Sciatic nerve (tissue), 2 donors: ENCODE measurements around the gene UVSSA. TPM values are rescaled to one million over a fixed set of nuclear protein-coding genes. Genes with fewer than 3 reads are reported as not detected.

Source experiments
- ATAC-seq: fragments of 200-7000 bp; cut with Tn5 transposase; one replicate; pipeline ENCODE4 v1.9.1; 2020; ENCODE audit warnings: mild to moderate bottlenecking, moderate library complexity
- DNase-seq: peaks from one replicate; pipeline ENCODE4 v3.0.0-alpha.2; 2020; ENCODE audit warnings: low spot score
- intact Hi-C: fragments of 100-400 bp; cut with DNase I; formaldehyde crosslinking; loops from one replicate; pipeline ENCODE4 v1.14.2; 2022
- total RNA-seq: library from RNA; stranded (reverse); fragmentation: NEBNext Ultra II Directional; extraction: Animal tissue kit (Norgen Biotek cat#: 25700); gene quantifications from one replicate; pipeline ENCODE4 v1.2.1, GENCODE V29; 2021
- donor health status: DM: no; HTN: no; CAD: no.
- donor health status: DM: no; HTN: no; CAD: no.

UVSSA gene
- total RNA-seq, 1 donor from 2014 or later = 33.5 TPM

DNA sequence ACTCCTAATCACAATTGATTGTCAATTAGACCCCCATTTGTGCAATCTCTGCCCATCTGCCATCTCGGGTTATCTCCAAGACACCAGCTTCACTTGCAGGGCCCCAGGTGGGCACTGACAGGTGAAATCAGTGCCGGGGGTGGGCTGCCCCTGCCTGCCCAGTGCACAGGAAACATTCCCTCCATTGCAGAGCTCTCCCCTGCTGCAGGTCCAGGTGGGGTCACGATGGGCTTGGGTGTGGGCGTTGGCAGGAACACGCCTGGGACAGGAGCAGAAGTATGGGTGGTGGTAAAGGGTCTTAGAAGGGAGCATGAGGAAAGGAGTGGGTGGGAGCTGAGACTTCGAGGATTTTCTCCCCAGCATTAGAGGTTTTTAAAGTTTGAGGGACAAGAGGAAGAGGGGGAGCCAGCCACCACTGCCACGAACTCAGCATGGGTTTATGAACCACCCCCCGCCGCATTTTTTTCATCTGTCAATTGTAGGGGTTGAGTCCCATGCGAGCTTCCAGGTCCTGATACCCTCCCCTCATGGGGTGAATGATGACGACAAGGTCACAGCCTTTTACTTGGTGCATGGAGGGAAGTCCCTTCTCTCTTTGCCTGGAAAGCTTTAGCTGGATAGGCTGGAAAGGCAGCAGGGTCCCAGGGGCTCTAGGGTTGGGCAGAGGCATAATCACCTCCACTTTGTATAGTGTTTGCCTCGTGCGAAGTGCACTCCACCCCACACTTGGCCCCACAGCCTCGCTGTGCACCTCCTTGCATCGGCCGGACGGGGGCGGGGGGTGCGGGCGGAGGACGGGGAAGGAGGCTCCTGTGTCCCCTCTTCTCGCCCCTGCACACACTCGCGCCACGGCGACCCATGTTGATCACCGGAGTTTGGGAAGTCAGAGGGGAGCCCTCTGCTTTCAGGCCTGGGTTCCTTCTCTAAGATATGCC lies 62.8 kb downstream of the UVSSA start:
- ATAC-seq = no peak
- DNase-seq = no peak
- intact Hi-C loops = no loop called here

DNA sequence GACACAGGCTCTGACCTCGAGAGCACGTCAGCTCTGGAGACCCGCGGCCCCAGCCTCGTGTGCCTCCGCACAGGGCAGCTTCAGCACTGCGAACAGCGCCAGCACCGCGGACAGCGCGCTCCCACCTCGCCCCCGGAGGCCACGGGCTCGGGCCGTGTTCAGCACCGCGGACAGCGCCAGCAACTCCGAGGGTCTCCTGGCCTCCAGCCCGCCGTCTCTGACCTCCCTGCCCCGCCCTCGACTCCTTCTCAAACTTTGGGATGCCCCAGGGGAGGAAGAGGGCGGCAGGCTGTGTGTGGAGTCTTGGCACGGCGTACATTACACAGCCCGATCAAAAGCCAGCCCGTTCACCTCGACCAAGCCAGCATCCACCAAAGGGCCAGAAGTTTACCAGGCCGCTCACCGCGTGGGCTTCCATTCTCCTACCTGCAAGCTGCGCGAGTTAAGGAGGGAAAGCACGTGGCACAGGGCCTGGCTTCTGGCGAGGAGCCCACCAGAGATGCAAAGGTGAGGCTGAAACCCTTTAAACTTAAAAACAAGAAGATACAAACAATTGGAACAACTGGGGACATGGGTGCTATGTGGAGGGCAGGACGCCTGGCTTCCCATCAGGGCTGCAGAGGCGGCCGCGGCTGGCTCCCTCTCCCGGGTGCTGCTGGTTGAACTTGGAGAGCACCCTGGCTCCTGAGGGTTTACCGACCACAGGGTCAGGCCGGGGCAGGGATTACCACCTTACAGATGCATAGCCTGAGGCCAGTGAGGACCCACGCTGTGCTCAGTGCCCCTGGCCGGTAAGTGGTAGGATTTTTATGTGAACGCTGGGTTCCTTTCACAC lies 63.7 kb downstream of the UVSSA start:
- ATAC-seq (peak; percentile 62), DNase-seq (peak; percentile 74)
- intact Hi-C loops = no loop called here

DNA sequence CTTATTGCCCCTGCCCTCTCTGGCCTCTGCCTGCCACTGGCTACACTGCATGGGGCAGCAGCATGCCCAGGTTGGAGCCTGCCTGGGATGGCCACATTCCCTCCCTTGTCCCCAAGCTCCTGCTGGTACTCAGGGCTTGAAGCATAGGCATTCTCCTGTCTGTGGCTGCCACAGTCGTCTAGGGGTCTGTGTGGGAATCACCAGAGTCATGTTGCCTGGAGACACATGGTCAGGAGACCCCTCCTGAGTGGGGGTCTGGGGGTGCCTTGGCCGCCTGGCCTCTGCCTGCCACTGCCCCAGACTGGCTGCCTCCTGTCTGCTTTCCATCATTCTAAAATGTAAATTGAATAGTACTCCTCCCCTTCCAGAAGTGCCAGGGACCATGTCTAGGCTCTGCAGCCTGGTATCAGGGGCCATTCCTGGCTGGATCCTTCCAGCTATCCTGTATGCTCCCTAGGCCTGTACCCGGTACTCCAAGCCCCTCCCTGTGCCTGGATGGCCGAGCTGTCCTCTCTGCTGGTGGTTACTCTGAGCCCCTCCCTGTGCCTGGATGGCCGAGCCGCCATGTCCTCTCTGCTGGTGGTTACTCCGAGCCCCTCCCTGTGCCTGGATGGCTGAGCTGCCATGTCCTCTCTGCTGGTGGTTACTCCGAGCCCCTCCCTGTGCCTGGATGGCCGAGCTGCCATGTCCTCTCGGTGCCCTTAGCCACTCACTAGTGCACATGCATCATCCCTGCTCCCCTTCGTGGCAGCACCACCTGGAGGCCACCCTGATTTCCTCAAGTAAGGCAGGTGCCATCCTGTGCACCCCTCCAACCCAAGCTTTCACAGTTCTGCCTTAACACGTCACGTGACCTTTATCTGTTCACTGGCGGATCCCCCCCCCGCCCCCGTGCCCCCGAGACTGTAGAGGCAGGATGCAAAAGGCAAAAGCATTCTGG lies 64.7 kb downstream of the UVSSA start:
- ATAC-seq = no peak
- no peak for DNase-seq
- intact Hi-C loops = no loop called here

DNA sequence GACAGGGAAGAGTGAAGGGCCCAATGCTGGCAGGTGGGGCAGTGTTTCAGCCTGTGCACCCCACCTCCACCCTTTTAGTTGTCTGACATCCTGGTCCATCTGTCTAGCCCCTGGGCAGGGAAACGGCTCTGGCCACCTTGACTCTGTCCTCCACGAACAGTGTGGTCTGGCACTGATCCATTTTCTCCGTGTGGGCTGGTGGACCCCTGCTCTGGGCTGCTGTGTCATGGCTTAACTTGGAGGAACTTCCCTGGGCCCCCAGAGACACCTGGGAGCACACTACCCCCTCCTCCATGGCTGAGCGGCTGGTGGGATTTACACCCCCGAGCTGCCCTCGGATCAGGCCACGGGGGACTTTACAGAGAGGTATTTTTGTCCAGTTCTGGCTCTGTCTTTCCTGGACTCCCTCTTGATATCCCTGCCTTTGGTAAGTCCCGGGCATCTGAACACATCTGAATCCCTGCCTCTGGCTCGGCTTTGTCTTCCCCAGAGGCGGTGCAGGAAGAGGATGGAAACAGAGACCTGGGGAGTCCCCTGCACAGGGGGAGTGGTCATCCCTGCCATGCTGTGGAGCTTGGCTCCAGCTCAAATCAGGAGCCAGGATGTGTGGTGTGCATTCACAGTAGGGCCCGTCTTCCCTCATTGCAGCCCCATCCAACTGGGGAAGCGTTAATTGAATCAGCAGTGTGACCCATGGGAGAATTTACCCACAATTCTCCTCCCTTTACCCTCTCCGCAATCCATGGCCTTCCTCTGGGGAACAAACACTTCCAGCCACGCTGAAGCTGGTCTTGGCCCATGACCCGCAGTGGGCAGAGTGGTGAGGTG lies 65.6 kb downstream of the UVSSA start:
- ATAC-seq (no peak), DNase-seq (no peak)
- intact Hi-C loops = no loop called here

DNA sequence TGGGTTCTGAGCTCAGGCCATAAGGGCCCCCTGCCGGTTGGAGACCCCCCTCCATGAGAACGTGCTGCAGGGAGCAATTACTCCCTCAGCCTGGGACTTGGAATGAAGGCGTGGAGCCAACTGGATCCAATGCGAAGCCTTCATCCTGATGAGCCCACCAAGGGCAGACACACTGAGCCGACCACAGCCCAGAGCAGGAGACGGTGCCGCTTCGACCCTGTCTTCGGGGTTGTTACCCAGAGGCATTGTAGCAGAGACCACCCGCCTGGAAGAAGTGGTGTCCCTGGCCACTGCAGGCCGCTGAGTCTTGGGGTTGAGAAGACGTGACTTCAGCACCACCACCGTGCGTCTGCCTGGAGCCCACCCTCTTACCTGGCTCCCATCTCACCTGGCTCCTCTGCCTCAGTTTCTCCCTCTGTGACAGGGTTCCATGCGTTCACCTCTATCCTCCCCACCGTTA lies 66.2 kb downstream of the UVSSA start:
- DNase-seq = no peak
- ATAC-seq = no peak
- intact Hi-C loops = no loop called here

DNA sequence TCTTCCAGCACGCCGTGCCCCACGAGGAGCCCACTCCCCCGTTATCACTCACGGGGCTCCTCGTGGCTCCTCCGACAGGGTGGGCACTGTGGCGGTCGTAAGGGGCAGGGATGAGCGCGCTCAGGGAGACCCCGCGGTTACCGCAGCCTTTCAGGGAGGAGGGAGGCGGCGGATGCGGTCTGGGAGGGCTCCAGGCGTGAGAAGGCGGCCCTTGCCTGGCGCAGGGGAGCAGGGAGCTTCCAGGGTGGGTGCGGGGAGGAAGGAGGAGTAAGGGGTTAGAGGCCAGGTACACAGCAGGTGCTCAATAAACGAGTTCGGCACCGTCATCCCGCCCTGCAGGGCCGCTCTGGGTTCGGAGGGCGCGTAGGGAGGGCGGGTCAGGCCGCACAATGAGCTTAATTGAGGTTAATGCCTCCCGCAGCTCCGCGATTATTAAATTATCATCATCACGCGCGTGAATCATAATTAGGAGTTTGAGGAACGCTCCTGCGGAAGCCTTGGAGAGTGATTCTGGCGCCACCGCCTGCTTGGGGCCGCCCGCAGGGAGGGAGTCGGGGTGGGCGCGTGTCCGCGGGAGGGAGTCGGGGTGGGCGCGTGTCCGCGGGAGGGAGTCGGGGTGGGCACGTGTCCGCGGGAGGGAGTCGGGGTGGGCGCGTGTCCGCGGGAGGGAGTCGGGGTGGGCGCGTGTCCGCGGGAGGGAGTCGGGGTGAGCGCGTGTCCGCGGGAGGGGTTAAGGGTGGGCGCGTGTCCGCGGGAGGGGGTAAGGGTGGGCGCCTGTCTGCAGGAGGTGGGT lies 66.9 kb downstream of the UVSSA start:
- ATAC-seq (no peak), DNase-seq (no peak)

DNA sequence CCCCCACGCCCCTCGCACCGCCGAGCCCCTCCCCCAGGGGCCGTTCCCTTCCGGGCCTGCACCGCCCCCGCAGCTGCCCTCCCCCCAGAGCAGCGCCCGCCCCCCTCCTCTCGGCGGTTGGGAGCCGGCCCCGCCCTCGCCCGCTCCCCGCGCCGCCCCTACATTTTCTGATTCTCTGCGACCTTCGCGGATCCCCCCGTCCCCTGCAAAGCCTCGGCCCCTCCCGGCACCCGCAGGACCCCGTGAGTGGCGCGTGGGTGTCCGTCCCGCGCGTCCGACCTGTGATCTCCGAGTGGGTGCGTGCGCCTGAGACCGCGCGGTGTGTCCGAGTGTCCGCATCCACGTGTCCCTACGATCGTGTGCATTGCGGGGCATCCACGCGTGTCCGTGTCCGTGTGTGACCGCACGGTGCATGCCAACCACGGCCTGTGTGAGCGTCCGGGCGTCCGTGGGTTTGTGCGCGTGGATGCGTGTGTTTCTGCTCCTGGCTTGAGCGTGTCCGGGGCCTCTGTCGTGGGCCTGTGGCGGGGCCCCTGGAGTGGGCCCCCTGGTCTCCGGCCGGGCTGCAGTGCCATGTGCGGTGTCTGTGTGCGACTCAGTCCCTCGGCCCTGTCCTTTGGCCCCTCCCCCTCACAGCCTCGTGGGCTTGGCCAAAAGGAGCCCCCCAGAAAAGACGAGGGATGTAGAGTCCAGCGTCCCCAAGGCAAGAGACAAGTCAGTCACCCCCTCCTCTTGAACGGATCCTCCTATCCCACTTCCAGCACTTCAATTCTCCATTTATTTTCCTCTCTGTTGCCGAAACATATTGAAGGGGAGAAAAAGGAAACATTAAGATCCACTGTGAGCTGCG lies 68.0 kb downstream of the UVSSA start:
- intact Hi-C loops = no loop called here
- DNase-seq (peak; percentile 48), ATAC-seq (no peak)

More for the DNA sequence above, 66.9 kb downstream of the UVSSA start:
- intact Hi-C loops = no loop called here

DNA sequence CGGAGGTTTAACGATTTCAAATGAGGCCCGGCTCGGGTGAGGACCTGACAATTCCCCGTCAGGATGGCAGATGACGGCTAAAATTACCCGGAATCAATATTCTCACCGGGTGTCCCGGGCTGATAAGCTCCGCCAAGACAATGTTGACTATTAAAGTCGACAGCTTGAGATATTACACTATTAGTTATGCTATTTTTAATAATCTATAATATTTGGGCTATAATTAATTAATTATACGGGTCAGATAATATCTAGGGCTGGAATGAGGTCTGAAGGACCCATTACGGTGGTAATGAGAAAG lies 68.6 kb downstream of the UVSSA start:
- no peak for DNase-seq
- intact Hi-C loops = no loop called here
- no peak for ATAC-seq

DNA sequence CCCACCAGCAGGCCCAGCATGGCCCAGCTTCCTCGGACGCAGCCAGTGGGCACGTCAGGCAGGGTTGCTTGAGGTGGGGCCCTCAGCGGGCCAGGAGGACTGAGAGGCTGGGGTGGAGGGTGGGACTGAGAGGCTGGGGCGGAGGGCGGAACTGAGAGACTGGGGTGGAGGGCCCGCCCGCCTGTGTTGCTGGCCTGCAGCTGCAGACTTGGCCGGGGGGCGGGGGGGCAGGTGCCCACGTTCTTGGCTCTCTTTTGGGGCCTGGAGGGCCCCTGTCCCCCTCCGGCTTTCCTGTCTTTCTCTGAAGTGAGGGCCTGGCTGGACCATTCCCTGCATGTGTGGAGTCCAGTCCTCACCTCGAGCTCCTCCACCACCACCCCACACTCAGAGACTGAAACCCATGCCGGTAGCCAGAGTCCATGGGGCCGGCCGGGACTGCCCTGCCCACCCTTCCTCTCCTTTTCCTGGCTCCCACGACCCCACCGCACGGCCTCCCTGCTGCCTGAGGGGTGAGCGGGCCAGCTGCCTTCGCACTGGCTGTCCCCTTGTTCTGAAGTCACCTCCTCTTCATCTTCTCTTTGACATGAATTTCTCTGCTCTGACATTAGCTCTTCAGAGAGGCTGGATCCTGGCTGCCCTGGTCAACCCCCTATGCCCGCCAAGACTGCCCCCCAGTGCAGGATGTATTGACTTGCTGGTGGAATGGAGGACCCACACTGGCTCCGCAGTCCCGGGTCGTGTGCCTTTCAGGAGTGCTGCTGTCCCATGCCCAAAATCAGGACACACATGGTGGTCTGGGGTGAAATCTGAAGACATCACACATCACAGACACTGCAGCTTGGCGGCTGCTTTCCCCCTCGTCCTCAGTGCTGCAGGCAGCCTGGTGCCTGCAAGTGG lies 69.3 kb downstream of the UVSSA start:
- intact Hi-C loops = no loop called here
- DNase-seq (peak; percentile 31), ATAC-seq (no peak)

DNA sequence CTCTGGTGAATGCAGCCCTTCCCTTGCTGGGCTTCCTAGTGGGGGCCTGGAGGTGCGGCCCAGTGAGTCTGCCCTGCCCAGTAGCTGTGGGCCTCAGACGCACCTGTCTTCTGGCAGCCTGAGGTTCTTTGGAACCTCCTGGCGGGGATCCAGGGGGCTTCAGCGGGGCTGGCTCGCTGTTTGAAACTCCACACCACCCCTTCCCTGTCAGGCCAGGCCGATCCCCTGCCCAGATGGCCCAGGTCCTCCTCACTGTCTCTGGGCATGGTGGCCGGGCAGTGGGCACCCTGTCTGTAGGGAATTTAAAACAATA lies 69.9 kb downstream of the UVSSA start:
- intact Hi-C loops = no loop called here
- DNase-seq = peak; percentile 42
- no peak for ATAC-seq

DNA sequence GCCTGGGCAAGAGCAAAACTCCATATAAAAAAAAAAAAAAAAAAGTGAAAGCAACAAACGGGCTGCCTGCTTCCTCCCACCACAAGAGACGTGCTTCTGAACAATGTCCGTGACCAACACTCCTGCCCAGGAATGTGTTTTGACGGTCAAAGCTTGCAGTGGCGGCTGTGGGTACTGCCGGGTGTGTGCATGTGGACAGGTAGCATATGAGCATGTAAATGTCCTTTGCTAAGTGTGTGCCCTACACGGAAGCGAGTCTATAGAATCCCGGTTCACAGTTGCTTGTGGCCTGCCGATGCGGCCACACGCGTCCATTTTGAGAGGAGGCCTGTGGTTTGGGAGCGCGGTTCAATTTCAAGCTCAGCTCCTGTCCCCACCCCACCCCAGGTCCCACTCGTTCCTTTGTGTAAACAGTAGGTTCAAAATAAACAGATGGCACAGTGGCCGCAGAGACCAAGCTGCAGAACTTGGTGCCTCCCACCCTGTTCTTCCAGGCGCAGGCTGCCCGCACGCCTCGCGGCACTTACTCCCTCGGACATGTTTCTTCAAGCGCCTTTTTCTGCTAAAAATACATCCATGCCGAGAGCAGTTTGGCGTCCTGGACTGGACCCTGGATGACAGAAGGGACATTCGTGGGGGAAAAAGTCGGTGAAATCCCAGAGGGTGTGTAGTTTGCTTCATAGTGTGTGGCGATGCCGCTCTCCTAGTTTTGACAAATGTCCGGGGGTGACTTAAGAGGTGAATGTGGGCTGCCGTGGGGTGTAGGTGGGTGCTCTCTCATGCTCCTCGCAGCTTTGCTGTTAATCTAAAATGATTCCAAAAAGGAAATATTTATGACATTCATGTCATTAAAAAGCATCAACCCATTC lies 70.7 kb downstream of the UVSSA start:
- intact Hi-C loops = no loop called here
- DNase-seq = no peak
- no peak for ATAC-seq

DNA sequence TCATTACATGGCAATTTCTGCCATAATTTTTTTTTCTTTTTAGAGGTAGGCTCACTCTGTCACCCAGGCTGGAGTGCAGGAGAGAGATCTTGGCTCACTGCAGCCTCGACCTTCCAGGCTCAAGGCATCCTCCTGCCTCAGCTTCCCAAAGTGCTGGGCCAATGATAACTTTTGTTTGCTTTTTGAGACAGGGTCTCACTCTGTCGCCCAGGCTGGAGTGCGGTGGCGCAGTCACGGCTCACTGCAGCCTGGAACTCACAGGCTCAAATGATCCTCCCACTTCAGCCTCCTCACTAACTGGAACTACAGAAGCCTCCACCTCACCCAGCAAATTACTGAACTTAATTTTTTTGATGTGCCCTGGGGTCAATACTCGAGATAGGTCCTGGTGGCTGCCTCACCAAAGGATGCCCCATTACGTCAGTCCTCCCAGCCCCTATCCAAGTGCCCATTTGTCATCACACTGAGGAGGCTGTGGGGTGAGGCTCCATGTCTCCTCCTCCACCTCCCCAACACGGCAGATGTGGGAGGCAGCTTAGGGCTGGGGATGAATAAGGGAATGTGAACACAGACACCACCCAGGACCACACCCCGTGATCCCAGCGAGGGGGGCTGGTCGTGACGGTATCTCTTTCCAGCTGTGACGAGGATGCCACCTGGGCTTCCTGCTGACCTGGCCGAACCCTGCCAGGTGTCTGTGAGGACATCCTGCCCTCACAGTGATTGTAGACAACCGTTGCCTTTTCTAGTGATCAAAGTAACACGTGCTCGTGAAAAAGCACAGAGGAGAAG lies 71.7 kb downstream of the UVSSA start:
- intact Hi-C loops = no loop called here
- no peak for DNase-seq
- no peak for ATAC-seq

DNA sequence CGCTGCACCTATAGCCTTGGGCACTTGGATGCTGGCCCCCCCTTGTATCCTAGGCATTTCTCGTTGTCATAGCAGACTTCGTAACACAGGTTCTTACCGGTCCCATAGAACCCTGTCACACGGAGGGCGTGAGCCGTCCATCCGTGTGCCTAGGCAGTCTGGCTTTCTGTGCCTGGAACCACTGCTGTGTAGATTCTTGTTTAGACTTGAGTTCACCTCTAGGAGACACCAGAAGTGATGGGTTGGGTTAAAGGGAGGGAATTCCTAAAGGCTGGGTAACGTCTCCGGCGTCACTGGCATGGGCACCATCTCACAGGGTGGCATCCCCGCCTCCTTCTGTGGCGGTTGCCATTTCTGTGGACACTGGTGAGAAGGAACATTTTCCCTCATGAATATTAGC lies 72.7 kb downstream of the UVSSA start:
- intact Hi-C loops = no loop called here
- ATAC-seq = no peak
- DNase-seq = no peak

DNA sequence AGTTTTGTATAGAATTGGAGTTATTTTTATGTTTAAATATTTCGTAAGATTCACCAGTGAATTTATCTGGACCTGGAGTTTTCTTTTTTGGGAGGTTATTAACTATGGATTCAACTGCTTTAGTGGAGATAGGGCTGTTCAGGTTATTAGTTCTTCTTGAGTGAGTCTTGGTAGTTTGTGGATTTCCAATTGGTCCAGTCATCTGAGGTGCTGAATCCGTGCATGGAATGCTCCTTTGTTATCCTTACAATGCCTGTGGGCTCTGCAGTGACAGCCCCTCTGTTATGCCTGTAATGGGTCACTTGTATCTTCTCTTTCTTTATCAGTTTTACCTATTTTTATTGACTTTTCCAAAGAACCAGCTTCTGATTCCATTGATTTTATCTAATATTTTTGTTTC lies 74.6 kb downstream of the UVSSA start:
- ATAC-seq (no peak), DNase-seq (no peak)
- intact Hi-C loops = no loop called here
